IMR-90 (cell line): Measurements from ENCODE around the gene POLD1. TPM values are rescaled to one million over a fixed set of nuclear protein-coding genes. Genes with fewer than 3 reads are reported as not detected.

Experiments used
- ATAC-seq: fragments of 200-7000 bp; cut with Tn5 transposase; 2 replicates; pipeline ENCODE4 v1.9.1; 2020; ENCODE audit warnings: low read depth, mild to moderate bottlenecking, moderate library complexity
- BruUV-seq: library from RNA; stranded (reverse); fragments of 400-500 nt; replicated peaks from 2 replicates; lab custom pipeline; 2021; lab: Mats Ljungman, UMichigan
- CTCF ChIA-PET: fragments of 300-600 bp; formaldehyde crosslinking; extraction: SDS; loops from one replicate; lab custom pipeline; 2021; ENCODE audit warnings: antibody characterized with exemption; lab: Yijun Ruan, JAX
- POLR2A ChIA-PET: fragments of 300-600 bp; sonication (Branson Sonifier 250); formaldehyde crosslinking; loops from one replicate; lab custom pipeline; 2022; ENCODE audit warnings: antibody characterized with exemption; ENCODE audit not compliant: unreplicated experiment; lab: Charles Lee
- DNase-seq: peaks from one replicate; pipeline ENCODE4 v3.0.0; 2013
- H2AFZ ChIP-seq: replicated peaks from 2 replicates; pipeline ENCODE3; 2013; ENCODE audit warnings: low read length, mild to moderate bottlenecking; ENCODE audit not compliant: poor library complexity
- H2AK5ac ChIP-seq: 2 replicates; pipeline ENCODE4 v1.6.1; 2013; ENCODE audit warnings: low read depth, low read length, inconsistent platforms
- H2AK9ac ChIP-seq: replicated peaks from 2 replicates; pipeline ENCODE3; 2013; ENCODE audit warnings: mild to moderate bottlenecking, low read depth, low read length, moderate library complexity; ENCODE audit not compliant: poor library complexity
- H2BK120ac ChIP-seq: 2 replicates; pipeline ENCODE4 v1.6.1; 2013; ENCODE audit warnings: low read depth, low read length, inconsistent platforms
- H2BK15ac ChIP-seq: 3 replicates; pipeline ENCODE4 v1.6.1; 2013; ENCODE audit warnings: low read depth, low read length, inconsistent platforms
- H2BK20ac ChIP-seq: 2 replicates; pipeline ENCODE4 v1.6.1; 2013; ENCODE audit warnings: low read depth, mild to moderate bottlenecking, inconsistent platforms, low read length, moderate library complexity
- H2BK5ac ChIP-seq: 2 replicates; pipeline ENCODE4 v1.6.1; 2013; ENCODE audit warnings: mild to moderate bottlenecking, low read depth, low read length, inconsistent platforms; ENCODE audit not compliant: poor library complexity, severe bottlenecking
- H3K14ac ChIP-seq: replicated peaks from 2 replicates; pipeline ENCODE4 v1.6.1; 2013; ENCODE audit warnings: low read depth, low read length, inconsistent platforms
- H3K18ac ChIP-seq: 2 replicates; pipeline ENCODE4 v1.6.1; 2013; ENCODE audit warnings: low read depth, low read length, control low read depth
- H3K23ac ChIP-seq: 2 replicates; pipeline ENCODE4 v1.6.1; 2013; ENCODE audit warnings: low read depth, low read length, inconsistent platforms
- H3K27ac ChIP-seq: 2 replicates; pipeline ENCODE4 v1.5.1; 2013; ENCODE audit warnings: mild to moderate bottlenecking, control low read depth, low read length; ENCODE audit not compliant: insufficient read depth
- H3K27me3 ChIP-seq: 2 replicates; pipeline ENCODE4 v1.6.1; 2013; ENCODE audit warnings: low read length; ENCODE audit not compliant: control insufficient read depth, insufficient read depth
- H3K36me3 ChIP-seq: 2 replicates; pipeline ENCODE4 v1.6.1; 2013; ENCODE audit warnings: low read length, mixed read lengths; ENCODE audit not compliant: control insufficient read depth, insufficient read depth
- H3K4ac ChIP-seq: 2 replicates; pipeline ENCODE4 v1.6.1; 2013; ENCODE audit warnings: low read depth, low read length, inconsistent platforms
- H3K4me1 ChIP-seq: 2 replicates; pipeline ENCODE4 v1.6.1; 2013; ENCODE audit warnings: low read length, mixed read lengths; ENCODE audit not compliant: control insufficient read depth, insufficient read depth
- H3K4me2 ChIP-seq: 2 replicates; pipeline ENCODE4 v1.6.1; 2013; ENCODE audit warnings: low read depth, mild to moderate bottlenecking, control low read depth, low read length, moderate library complexity
- H3K4me3 ChIP-seq: 2 replicates; pipeline ENCODE4 v1.5.1; 2013; ENCODE audit warnings: low read depth, mild to moderate bottlenecking, control low read depth, low read length, moderate library complexity; ENCODE audit not compliant: insufficient read depth
- H3K56ac ChIP-seq: 2 replicates; pipeline ENCODE4 v1.6.1; 2013; ENCODE audit warnings: low read length, inconsistent platforms; ENCODE audit not compliant: insufficient read depth; ENCODE audit errors: extremely low read depth
- H3K79me1 ChIP-seq, 2 experiments: 2 replicates each; pipeline ENCODE4 v1.6.1; 2013; ENCODE audit warnings: low read length in 2 of 2, inconsistent platforms in 1 of 2, low read depth in 1 of 2
- H3K9ac ChIP-seq: 2 replicates; pipeline ENCODE4 v1.6.1; 2013; ENCODE audit warnings: low read depth, low read length, control low read depth
- H3K9me1 ChIP-seq: 2 replicates; pipeline ENCODE4 v1.6.1; 2013; ENCODE audit warnings: low read length, inconsistent platforms; ENCODE audit not compliant: insufficient read depth
- H3K9me3 ChIP-seq: 2 replicates; pipeline ENCODE4 v1.6.1; 2013; ENCODE audit warnings: low read length; ENCODE audit not compliant: control insufficient read depth, insufficient read depth
- H4K20me1 ChIP-seq: 2 replicates; pipeline ENCODE4 v1.6.1; 2013; ENCODE audit warnings: low read length, inconsistent platforms; ENCODE audit not compliant: insufficient read depth
- H4K5ac ChIP-seq: 2 replicates; pipeline ENCODE4 v1.6.1; 2013; ENCODE audit warnings: mild to moderate bottlenecking, low read depth, low read length, control low read depth
- H4K8ac ChIP-seq, 2 experiments: 2 replicates each; pipeline ENCODE4 v1.6.1; 2013; ENCODE audit warnings: low read depth in 2 of 2, low read length in 2 of 2, control low read depth in 1 of 2, inconsistent platforms in 1 of 2
- H4K91ac ChIP-seq: 2 replicates; pipeline ENCODE4 v1.6.1; 2013; ENCODE audit warnings: low read depth, low read length, inconsistent platforms; ENCODE audit not compliant: insufficient read depth
- CEBPB ChIP-seq: IDR thresholded peaks from 2 replicates; pipeline ENCODE4 v1.6.1; 2012; ENCODE audit warnings: low read depth, low read length, improper control_type of control experiment
- CHD1 ChIP-seq: IDR thresholded peaks from 2 replicates; pipeline ENCODE4 v1.6.1; 2012; ENCODE audit warnings: low read depth, low read length, improper control_type of control experiment
- FOS ChIP-seq: fragments of 150-350 bp; IDR thresholded peaks from 2 replicates; pipeline ENCODE4 v1.6.1; 2016; ENCODE audit warnings: low read depth, low read length
- MAFK ChIP-seq: IDR thresholded peaks from 2 replicates; pipeline ENCODE4 v1.6.1; 2012; ENCODE audit warnings: low read depth, low read length, improper control_type of control experiment
- MAZ ChIP-seq: IDR thresholded peaks from 2 replicates; pipeline ENCODE4 v1.6.1; 2012; ENCODE audit warnings: low read depth, mild to moderate bottlenecking, low read length, improper control_type of control experiment, moderate library complexity, borderline replicate concordance
- MXI1 ChIP-seq: IDR thresholded peaks from 2 replicates; pipeline ENCODE4 v1.6.1; 2012; ENCODE audit warnings: low read depth, mild to moderate bottlenecking, low read length, moderate library complexity, borderline replicate concordance
- NFE2L2 ChIP-seq: fragments of 150-350 bp; IDR thresholded peaks from 2 replicates; pipeline ENCODE4 v1.6.1; 2016; ENCODE audit warnings: low read depth, mild to moderate bottlenecking, low read length
- POLR2A ChIP-seq: IDR thresholded peaks from 2 replicates; pipeline ENCODE4 v1.6.1; 2012; ENCODE audit warnings: mild to moderate bottlenecking, low read depth, low read length
- RAD21 ChIP-seq: IDR thresholded peaks from 2 replicates; pipeline ENCODE4 v1.6.1; 2012; ENCODE audit warnings: low read length, improper control_type of control experiment
- RCOR1 ChIP-seq: IDR thresholded peaks from 2 replicates; pipeline ENCODE4 v1.6.1; 2012; ENCODE audit warnings: mild to moderate bottlenecking, low read length, improper control_type of control experiment; ENCODE audit not compliant: insufficient replicate concordance
- RFX5 ChIP-seq: IDR thresholded peaks from 2 replicates; pipeline ENCODE4 v1.8.0; 2012; ENCODE audit warnings: low read depth, mild to moderate bottlenecking, low read length, moderate library complexity
- SMC3 ChIP-seq: fragments of 150-350 bp; IDR thresholded peaks from 2 replicates; pipeline ENCODE4 v1.6.1; 2016; ENCODE audit warnings: low read depth, mild to moderate bottlenecking, antibody characterized with exemption, low read length, moderate library complexity
- WGBS, 2 experiments: methylation state at CpG; one replicate each; pipeline versions ENCODE4 v1.1.5 to v1.1.7; 2013; ENCODE audit warnings: missing lambda C conversion rate in 2 of 2; ENCODE audit not compliant: insufficient read length in 1 of 2; ENCODE audit errors: extremely low coverage in 2 of 2; 5-methylcytosine and 5-hydroxymethylcytosine counted together
- dilution Hi-C: fragments of 300-500 bp; cut with HindIII; formaldehyde crosslinking; loops from one replicate; pipeline ENCODE4 v1.14.3; 2018; ENCODE audit warnings: low sequenced_read_pairs; ENCODE audit not compliant: unreplicated experiment
- in situ Hi-C: fragments of 300-500 bp; cut with MboI; formaldehyde crosslinking; loops from 3 replicates; pipeline ENCODE4 v1.14.3; 2019; ENCODE audit warnings: low sequenced_read_pairs, inconsistent platforms, mixed read lengths
- intact Hi-C: fragments of 100-400 bp; cut with micrococcal nuclease; formaldehyde crosslinking; loops from 2 replicates; pipeline ENCODE4 v1.10.0; 2022
- polyA plus RNA-seq, 3 experiments: library from polyadenylated mRNA; depleted of rRNA; stranded (reverse); fragments of >200 nt; gene quantifications; 2 replicates each; pipeline ENCODE4 v1.2.3, GENCODE V29; 2012; ENCODE audit warnings: low replicate concordance in 1 of 3
- total RNA-seq: library from RNA; depleted of rRNA; stranded (reverse); fragments of >200 nt; gene quantifications from 2 replicates; pipeline ENCODE4 v1.2.3, GENCODE V29; 2012
- TF ChIP-seq, protein P1 (sequence below): conservative IDR thresholded peaks from 2 replicates; pipeline ENCODE4 v1.5.1; 2012; ENCODE audit warnings: mild to moderate bottlenecking, low read depth, low read length, improper control_type of control experiment

Gene POLD1
- total and polyA plus RNA-seq, 2 of the 4 experiments (the other 2 are of a cell fraction): 13.8 to 28.9 TPM

DNA sequence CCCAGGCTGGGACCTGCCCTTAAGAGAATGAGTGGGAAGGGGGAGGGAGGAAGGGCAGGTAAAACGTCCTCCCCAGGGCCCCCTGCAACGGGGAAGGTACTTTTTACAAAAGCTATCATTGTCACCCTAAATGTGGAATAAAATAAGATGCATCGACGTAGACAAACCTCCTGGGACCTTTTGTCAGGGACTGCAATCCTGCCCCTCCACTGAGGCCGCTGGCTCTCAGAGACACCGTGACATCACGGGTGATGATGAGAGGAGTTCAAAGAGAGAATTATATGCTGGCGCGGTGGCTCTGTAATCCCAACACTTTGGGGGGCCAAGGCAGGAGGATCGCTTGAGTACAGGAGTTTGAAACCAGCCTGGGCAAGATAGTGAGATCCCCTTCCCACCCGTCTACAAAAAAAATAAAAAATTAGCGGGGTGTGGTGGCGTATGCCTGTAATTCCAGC is 46.8 kb downstream of the POLD1 start:
- intact Hi-C loops: no loop called here
- Histone ChIP-seq H2BK15ac (no peak overlapping the region), H4K91ac (no peak overlapping the region), H2BK120ac (no peak overlapping the region), H4K8ac (peak overlapping the region in 1 of 2 experiments; percentile 46; a peak in 1 of 4 replicates), H3K27me3 (peaks cover 39% of the 10 kb centered on the region), H3K23ac (no peak overlapping the region), H3K27ac (no peak overlapping the region), H3K79me1 (no peaks in the 10 kb centered on the region), H2BK20ac (no peak overlapping the region), H2AK9ac (no peak overlapping the region), H3K36me3 (no peaks in the 10 kb centered on the region), H3K14ac (no peak overlapping the region), H3K4me1 (0 out of 2 replicates have a peak, but pooled peaks cover 3% of the 10 kb centered on the region), H2AFZ (peak overlapping the region; percentile 98), H3K4me2 (peak overlapping the region; percentile 93), H4K20me1 (no peaks in the 10 kb centered on the region), H3K18ac (no peak overlapping the region), H3K9me1 (no peaks in the 10 kb centered on the region), H2BK5ac (no peak overlapping the region), H3K9me3 (no peaks in the 10 kb centered on the region), H3K4me3 (no peak overlapping the region), H2AK5ac (no peak overlapping the region), H3K4ac (no peak overlapping the region), H3K9ac (no peak overlapping the region), H3K56ac (no peak overlapping the region), H4K5ac (no peak overlapping the region)
- ChIA-PET POLR2A (interaction anchor here (0.6 kb wide), 1 partner anchor 227 kb away, joined by 4 read pairs; the partner anchor contains the start of gene MYH14), CTCF (no interaction called here)
- no TSS peak for BruUV-seq
- ATAC-seq (no peak), DNase-seq (no peak)
- in situ Hi-C loops: no loop called here
- dilution Hi-C loops: no loop called here
- TF ChIP-seq NFE2L2 (no peak), RCOR1 (no peak), RFX5 (no peak; the same call in 1 of the 2 replicates), CEBPB (no peak), SMC3 (no peak), MAZ (no peak), FOS (no peak), MAFK (no peak), CHD1 (no peak), POLR2A (no peak), MXI1 (no peak), RAD21 (no peak)
- TF ChIP-seq, protein P1, sequence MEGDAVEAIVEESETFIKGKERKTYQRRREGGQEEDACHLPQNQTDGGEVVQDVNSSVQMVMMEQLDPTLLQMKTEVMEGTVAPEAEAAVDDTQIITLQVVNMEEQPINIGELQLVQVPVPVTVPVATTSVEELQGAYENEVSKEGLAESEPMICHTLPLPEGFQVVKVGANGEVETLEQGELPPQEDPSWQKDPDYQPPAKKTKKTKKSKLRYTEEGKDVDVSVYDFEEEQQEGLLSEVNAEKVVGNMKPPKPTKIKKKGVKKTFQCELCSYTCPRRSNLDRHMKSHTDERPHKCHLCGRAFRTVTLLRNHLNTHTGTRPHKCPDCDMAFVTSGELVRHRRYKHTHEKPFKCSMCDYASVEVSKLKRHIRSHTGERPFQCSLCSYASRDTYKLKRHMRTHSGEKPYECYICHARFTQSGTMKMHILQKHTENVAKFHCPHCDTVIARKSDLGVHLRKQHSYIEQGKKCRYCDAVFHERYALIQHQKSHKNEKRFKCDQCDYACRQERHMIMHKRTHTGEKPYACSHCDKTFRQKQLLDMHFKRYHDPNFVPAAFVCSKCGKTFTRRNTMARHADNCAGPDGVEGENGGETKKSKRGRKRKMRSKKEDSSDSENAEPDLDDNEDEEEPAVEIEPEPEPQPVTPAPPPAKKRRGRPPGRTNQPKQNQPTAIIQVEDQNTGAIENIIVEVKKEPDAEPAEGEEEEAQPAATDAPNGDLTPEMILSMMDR: no peak
- no CpG with 5 or more reads among the region's 13 CpGs for WGBS, 2 experiments
